Smooth muscle cell of the coronary artery (primary cell): ENCODE results near the gene ZNF746. TPM values are rescaled to one million over a fixed set of nuclear protein-coding genes. Genes with fewer than 3 reads are reported as not detected.

Experiments used
- total RNA-seq: library from RNA; depleted of rRNA; stranded (reverse); fragments of >200 nt; gene quantifications from 2 replicates; pipeline ENCODE4 v1.2.3, GENCODE V29; 2014; ENCODE audit warnings: low replicate concordance

The ZNF746 gene
- 7.4 and 13.3 TPM in 2 replicates for total RNA-seq

GRCh38 chr7:149497467-149498261 is at the start of gene ZNF746:
Gene ZNF746, minus strand, starts transcription at chr7:149497809. Its CDS starts 273 bp downstream, at chr7:149497536.

DNA sequence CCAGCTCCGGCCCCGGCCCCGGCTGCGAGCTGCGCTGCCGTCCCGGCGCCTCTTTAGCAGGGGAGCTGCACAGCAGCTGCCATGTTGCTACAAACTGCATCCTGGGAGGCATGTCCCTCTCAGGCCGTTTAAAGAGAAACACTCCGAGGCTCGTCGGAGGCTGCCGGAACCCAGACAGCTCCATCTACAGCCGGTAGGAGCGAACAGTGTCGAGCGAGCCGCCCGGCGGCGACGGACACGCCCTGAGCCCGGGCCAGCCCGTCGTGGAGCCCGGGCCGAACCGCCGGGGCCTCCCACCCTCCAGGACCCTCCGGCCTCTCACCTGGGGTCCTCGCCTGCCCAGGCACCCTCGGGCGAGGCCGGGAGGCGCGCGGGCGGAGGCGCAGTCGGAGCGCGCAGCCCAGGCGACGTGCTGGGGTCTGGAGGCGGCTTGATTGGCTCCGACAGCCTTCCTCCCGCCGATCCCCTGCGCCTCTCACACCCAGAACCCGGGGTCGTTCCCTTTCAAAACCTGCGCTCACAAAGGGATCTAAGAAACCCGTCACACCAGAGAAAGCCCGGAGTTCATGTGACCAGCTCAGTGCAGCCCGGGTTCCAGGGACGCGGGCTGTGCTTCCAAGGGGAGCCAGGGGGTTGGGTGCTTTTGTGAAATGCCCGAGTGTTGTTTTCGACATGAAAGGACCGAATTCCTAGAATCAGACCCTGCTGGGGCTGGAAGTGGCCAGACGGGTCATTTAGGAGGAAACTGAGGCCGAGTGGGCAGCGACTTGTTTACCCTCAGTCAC is 36.9 kb downstream of the ZNF746 start, which contains the start of gene ZNF777:
Gene ZNF777 (minus strand): TSS at position 570 of the 785 bp plus-strand sequence. CDS start 5,040 bp downstream, outside the sequence.

Other genes with a start within 250 kb of the ZNF746 start
- gene ZNF783, start 235.6 kb downstream of the ZNF746 start, total RNA-seq: 9.3 and 10.8 TPM in 2 replicates
- gene ZNF777, start 36.7 kb downstream of the ZNF746 start, total RNA-seq: 2.7 and 3.5 TPM in 2 replicates